HFFc6 (cell line): ENCODE data around the gene KRTAP9-2. TPM values are rescaled to one million over a fixed set of nuclear protein-coding genes. Genes with fewer than 3 reads are reported as not detected.
"Not testable (repeated sequence)": the region's sequence is repeated elsewhere in the genome, so short reads cannot be mapped to it uniquely, and the experiment has no call there.

Experiments used
- DNase-seq: peaks from one replicate; pipeline ENCODE4 v3.0.0-alpha.2; 2018
- H3K27ac Mint-ChIP-seq: 2 replicates; pipeline ENCODE4 v1.8.0; 2020; ENCODE audit warnings: mild to moderate bottlenecking, mixed read lengths
- H3K27me3 Mint-ChIP-seq: 2 replicates; pipeline ENCODE4 v1.8.0; 2021; ENCODE audit warnings: mild to moderate bottlenecking, moderate library complexity, mixed read lengths; ENCODE audit not compliant: insufficient read depth
- H3K36me3 Mint-ChIP-seq: 2 replicates; pipeline ENCODE4 v1.8.0; 2021; ENCODE audit warnings: low read depth, mixed read lengths
- H3K4me1 Mint-ChIP-seq: 2 replicates; pipeline ENCODE4 v1.8.0; 2020; ENCODE audit warnings: low read depth, mixed read lengths
- H3K4me3 Mint-ChIP-seq: 2 replicates; pipeline ENCODE4 v1.8.0; 2020; ENCODE audit warnings: mild to moderate bottlenecking, moderate library complexity, mixed read lengths
- H3K9me3 Mint-ChIP-seq: 2 replicates; pipeline ENCODE4 v1.8.0; 2020; ENCODE audit warnings: mild to moderate bottlenecking, mixed read lengths
- CTCF ChIP-seq: fragments of 200-600 bp; sonication (generic); IDR thresholded peaks from 2 replicates; pipeline ENCODE4 v1.5.0; 2021; ENCODE audit warnings: antibody characterized with exemption, mild to moderate bottlenecking
- total RNA-seq, 6 experiments: library from RNA; stranded (reverse); fragmentation: NEBNext Ultra II Directional; extraction: Animal tissue kit (Norgen Biotek cat#: 25700); gene quantifications; 2 replicates in 1 of 6; 3 replicates in 5 of 6; pipeline ENCODE4 v1.2.3, GENCODE V29; 2021

Gene KRTAP9-2
- total RNA-seq, 6 experiments from 2014 or later: not detected

GRCh38 chr17:41184480-41184961 is 41.9 kb upstream of the KRTAP9-2 start, which contains the start of gene KRTAP4-1:
TSS of gene KRTAP4-1 (minus strand) at chr17:41184911. CDS start at chr17:41184854, 57 bp downstream.
- Mint-ChIP-seq H3K36me3 (no peaks in the 10 kb centered on the region), H3K9me3 (peaks cover 5% of the 10 kb centered on the region; the same call in 1 of the 2 replicates), H3K27me3 (peaks cover 12% of the 10 kb centered on the region), H3K4me3 (no peak within 1 kb of the TSS), H3K27ac (no peak within 1 kb of the TSS), H3K4me1 (peaks cover 15% of the 10 kb centered on the region)
- TF ChIP-seq CTCF: no peak
- DNase-seq: no peak

GRCh38 chr17:41185001-41185400 is 41.4 kb upstream of the KRTAP9-2 start:
- Mint-ChIP-seq H3K36me3 (no peaks in the 10 kb centered on the region), H3K27me3 (peaks cover 12% of the 10 kb centered on the region), H3K9me3 (peaks cover 5% of the 10 kb centered on the region; the same call in 1 of the 2 replicates), H3K4me1 (peaks cover 11% of the 10 kb centered on the region), H3K27ac (no peak overlapping the region), H3K4me3 (no peak overlapping the region)
- no peak for TF ChIP-seq CTCF
- DNase-seq: no peak

GRCh38 chr17:41186872-41187271 is 39.6 kb upstream of the KRTAP9-2 start:
- Mint-ChIP-seq H3K4me1 (peaks cover 5% of the 10 kb centered on the region; the same call in 1 of the 2 replicates), H3K36me3 (no peaks in the 10 kb centered on the region), H3K4me3 (no peak overlapping the region), H3K27me3 (peaks cover 12% of the 10 kb centered on the region), H3K9me3 (peaks cover 5% of the 10 kb centered on the region; the same call in 1 of the 2 replicates), H3K27ac (no peak overlapping the region)
- TF ChIP-seq CTCF: no peak
- DNase-seq: no peak

GRCh38 chr17:41189837-41190318 is 36.6 kb upstream of the KRTAP9-2 start, which contains the start of gene KRTAP9-1:
TSS of gene KRTAP9-1 (plus strand) at chr17:41189887. CDS start at chr17:41189887, 0 bp downstream.
- H3K27me3 Mint-ChIP-seq, H3K9me3 Mint-ChIP-seq, H3K27ac Mint-ChIP-seq, DNase-seq, H3K4me1 Mint-ChIP-seq, H3K4me3 Mint-ChIP-seq, H3K36me3 Mint-ChIP-seq: not testable (repeated sequence)

- H3K9me3 Mint-ChIP-seq: peaks cover 3% of the 10 kb centered on the region; the same call in 1 of the 2 replicates
- DNase-seq: no peak
- no peaks in the 10 kb centered on the region for H3K36me3 Mint-ChIP-seq
- peaks cover 8% of the 10 kb centered on the region for H3K27me3 Mint-ChIP-seq
- H3K27ac Mint-ChIP-seq: no peak overlapping the region; the same call in 1 of the 2 replicates
- H3K4me1 Mint-ChIP-seq: peaks cover 5% of the 10 kb centered on the region
- H3K4me3 Mint-ChIP-seq: no peak overlapping the region
- TF ChIP-seq CTCF: no peak
Measured at GRCh38 chr17:41190328-41190727, 36.1 kb upstream of the KRTAP9-2 start.

- DNase-seq: no peak
- no peak overlapping the region for H3K4me3 Mint-ChIP-seq
- peaks cover 4% of the 10 kb centered on the region for H3K27me3 Mint-ChIP-seq
- H3K4me1 Mint-ChIP-seq: peaks cover 13% of the 10 kb centered on the region
- peaks cover 6% of the 10 kb centered on the region for H3K36me3 Mint-ChIP-seq
- H3K9me3 Mint-ChIP-seq: peaks cover 3% of the 10 kb centered on the region; the same call in 1 of the 2 replicates
- no peak for TF ChIP-seq CTCF
- H3K27ac Mint-ChIP-seq: no peak overlapping the region
Measured at GRCh38 chr17:41196068-41196467, 30.4 kb upstream of the KRTAP9-2 start.
